Gastrocnemius medialis (tissue), 4 donors: ENCODE results near the gene TMEM200C. TPM values are rescaled to one million over a fixed set of nuclear protein-coding genes. Genes with fewer than 3 reads are reported as not detected.

Source experiments
- ATAC-seq, 2 donors: fragments of 150-250 bp; one replicate each; pipeline ENCODE4 v1.9.1; 2016
- DNase-seq, 2 donors: peaks; one replicate each; pipeline ENCODE4 v3.0.0-alpha.2; 2019
- H3K27ac ChIP-seq, 4 donors: fragments of 200-600 bp; sonication (generic); 1 replicate in 1 of 4; 2 replicates in 3 of 4; pipeline ENCODE4 v1.5.1; 2016 to 2018; ENCODE audit warnings: mild to moderate bottlenecking in 2 of 4, moderate library complexity in 1 of 4
- H3K27me3 ChIP-seq, 3 donors: fragments of 200-600 bp; sonication (generic) in 2 of 3; 1 replicate in 1 of 3; 2 replicates in 2 of 3; pipeline versions ENCODE4 v1.5.1 to v1.6.0; 2016 to 2019; ENCODE audit warnings: mild to moderate bottlenecking in 1 of 3, moderate library complexity in 1 of 3
- H3K36me3 ChIP-seq, 2 donors: fragments of 200-600 bp; sonication (generic) in 1 of 2; one replicate each; pipeline ENCODE4 v1.5.1; 2017 to 2018
- H3K4me1 ChIP-seq, 2 donors: fragments of 200-600 bp; sonication (generic) in 1 of 2; one replicate each; pipeline ENCODE4 v1.5.1; 2016 to 2017; ENCODE audit warnings: mild to moderate bottlenecking in 2 of 2
- H3K4me3 ChIP-seq, 4 donors: fragments of 200-600 bp; sonication (generic) in 3 of 4; 1 replicate in 1 of 4; 2 replicates in 3 of 4; pipeline ENCODE4 v1.5.1; 2016 to 2019; ENCODE audit warnings: mild to moderate bottlenecking in 2 of 4
- H3K9me3 ChIP-seq, 3 donors: fragments of 200-600 bp; sonication (generic) in 2 of 3; 1 replicate in 1 of 3; 2 replicates in 2 of 3; pipeline ENCODE4 v1.5.1; 2016 to 2019
- POLR2A ChIP-seq, 2 donors: fragments of 450-650 bp; IDR thresholded peaks; one replicate each; pipeline ENCODE4 v1.6.1; 2017; ENCODE audit warnings: antibody characterized with exemption in 2 of 2, mild to moderate bottlenecking in 2 of 2, moderate library complexity in 2 of 2
- in situ Hi-C, 4 donors: fragments of 200-750 bp; cut with MboI; loops; one replicate each; pipeline versions ENCODE4 v1.15.0 to v1.8.0; 2017; ENCODE audit warnings: low sequenced_read_pairs in 4 of 4
- intact Hi-C: fragments of 100-400 bp; cut with DNase I; formaldehyde crosslinking; loops from one replicate; pipeline ENCODE4 v1.15.1; 2023; ENCODE audit warnings: low total_unique reads
- total RNA-seq, 4 donors: library from RNA; depleted of rRNA; stranded (reverse); fragments of >200 nt; gene quantifications; one replicate each; pipeline versions ENCODE4 v1.1.0 to v1.2.3, GENCODE V29; 2016
- TF ChIP-seq, protein P1 (sequence below), 5 experiments: fragments of 450-650 bp in 3 of 5; fragments of 200-600 bp in 2 of 5; sonication (generic) in 2 of 5; IDR thresholded peaks in 4 of 5; conservative IDR thresholded peaks in 1 of 5; 1 replicate in 4 of 5; 2 replicates in 1 of 5; pipeline ENCODE4 v1.5.1; 2016 to 2019; ENCODE audit warnings: antibody characterized with exemption in 5 of 5, mild to moderate bottlenecking in 3 of 5, moderate library complexity in 3 of 5

Gene TMEM200C
- total RNA-seq, 4 donors from 2014 or later = 0.07 TPM; not detected in 3

DNA sequence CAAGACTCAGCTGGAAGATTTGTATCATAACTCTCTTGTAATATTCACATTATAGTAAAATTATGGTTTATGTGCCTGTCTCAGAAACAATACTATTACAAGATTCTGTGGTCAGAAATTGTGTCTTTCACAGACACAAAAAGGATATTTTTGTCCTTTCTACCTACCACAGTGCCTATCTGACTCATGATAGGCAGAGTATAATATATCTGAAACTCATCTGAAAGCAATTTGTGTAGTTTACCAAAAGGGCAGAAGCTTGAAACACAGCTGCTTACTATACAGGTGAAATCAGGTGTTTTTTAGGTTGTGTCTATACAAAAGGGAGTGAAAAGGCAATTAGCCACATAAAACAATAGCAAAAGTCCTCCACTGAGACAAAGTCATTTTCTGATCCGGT is 10.9 kb downstream of the TMEM200C start:
- H3K9me3 ChIP-seq = no peaks in the 10 kb centered on the region
- intact Hi-C loops = no loop called here
- no peaks in the 10 kb centered on the region for H3K36me3 ChIP-seq
- in situ Hi-C loops = loop anchor here (10.0 to 25.0 kb wide), 4 partner anchors 600 to 1003 kb away; no protein-coding TSS in a partner anchor
- no peak for TF ChIP-seq POLR2A (IDR thresholded peaks at IDR 0.05)
- TF ChIP-seq, protein P1, sequence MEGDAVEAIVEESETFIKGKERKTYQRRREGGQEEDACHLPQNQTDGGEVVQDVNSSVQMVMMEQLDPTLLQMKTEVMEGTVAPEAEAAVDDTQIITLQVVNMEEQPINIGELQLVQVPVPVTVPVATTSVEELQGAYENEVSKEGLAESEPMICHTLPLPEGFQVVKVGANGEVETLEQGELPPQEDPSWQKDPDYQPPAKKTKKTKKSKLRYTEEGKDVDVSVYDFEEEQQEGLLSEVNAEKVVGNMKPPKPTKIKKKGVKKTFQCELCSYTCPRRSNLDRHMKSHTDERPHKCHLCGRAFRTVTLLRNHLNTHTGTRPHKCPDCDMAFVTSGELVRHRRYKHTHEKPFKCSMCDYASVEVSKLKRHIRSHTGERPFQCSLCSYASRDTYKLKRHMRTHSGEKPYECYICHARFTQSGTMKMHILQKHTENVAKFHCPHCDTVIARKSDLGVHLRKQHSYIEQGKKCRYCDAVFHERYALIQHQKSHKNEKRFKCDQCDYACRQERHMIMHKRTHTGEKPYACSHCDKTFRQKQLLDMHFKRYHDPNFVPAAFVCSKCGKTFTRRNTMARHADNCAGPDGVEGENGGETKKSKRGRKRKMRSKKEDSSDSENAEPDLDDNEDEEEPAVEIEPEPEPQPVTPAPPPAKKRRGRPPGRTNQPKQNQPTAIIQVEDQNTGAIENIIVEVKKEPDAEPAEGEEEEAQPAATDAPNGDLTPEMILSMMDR (IDR thresholded peaks at IDR 0.05 in 4 of 5, conservative IDR thresholded peaks at IDR 0.05 in 1 of 5) = no peak
- no peaks in the 10 kb centered on the region for H3K4me1 ChIP-seq
- H3K27ac ChIP-seq = no peak overlapping the region
- H3K4me3 ChIP-seq = no peak overlapping the region
- no peak for DNase-seq
- H3K27me3 ChIP-seq = peaks cover 0 to under 1% (median 0%) of the 10 kb centered on the region in 3 donors
- no peak for ATAC-seq

DNA sequence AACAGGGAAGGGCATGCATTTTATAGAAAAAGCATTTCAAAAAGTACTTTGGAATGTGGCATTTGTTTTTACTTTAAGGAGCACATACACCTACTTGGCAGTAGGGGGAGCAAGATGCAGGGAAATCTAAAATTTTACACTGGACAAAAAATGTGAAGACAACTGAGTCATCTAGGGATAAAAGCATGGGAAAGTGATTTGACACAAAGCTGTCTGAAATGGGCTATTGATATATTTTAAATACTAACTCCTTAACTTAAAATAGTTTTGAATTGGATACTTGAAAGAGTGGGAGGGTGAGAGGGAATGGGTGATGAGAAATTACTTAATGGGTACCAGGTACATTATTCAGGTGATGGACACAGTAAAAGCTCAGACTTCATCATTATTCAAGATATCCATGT is 15.8 kb downstream of the TMEM200C start:
- Histone ChIP-seq H3K36me3 (no peaks in the 10 kb centered on the region), H3K4me1 (no peaks in the 10 kb centered on the region), H3K4me3 (no peak overlapping the region), H3K27ac (no peak overlapping the region), H3K27me3 (peaks cover 0 to 8% (median 0%) of the 10 kb centered on the region in 3 donors), H3K9me3 (no peaks in the 10 kb centered on the region)
- intact Hi-C loops (loop anchor here (5.0 kb wide), 1 partner anchor 603 kb away; no protein-coding TSS in a partner anchor), in situ Hi-C loops (loop anchor here (10.0 to 25.0 kb wide), 3 partner anchors 608 to 1008 kb away; no protein-coding TSS in a partner anchor)
- ATAC-seq = no peak
- DNase-seq = no peak
- TF ChIP-seq POLR2A (IDR thresholded peaks at IDR 0.05) = no peak
- TF ChIP-seq, protein P1 (IDR thresholded peaks at IDR 0.05 in 4 of 5, conservative IDR thresholded peaks at IDR 0.05 in 1 of 5) = peak in 3 of 5 experiments; percentile 43 to 63 (median 51)

DNA sequence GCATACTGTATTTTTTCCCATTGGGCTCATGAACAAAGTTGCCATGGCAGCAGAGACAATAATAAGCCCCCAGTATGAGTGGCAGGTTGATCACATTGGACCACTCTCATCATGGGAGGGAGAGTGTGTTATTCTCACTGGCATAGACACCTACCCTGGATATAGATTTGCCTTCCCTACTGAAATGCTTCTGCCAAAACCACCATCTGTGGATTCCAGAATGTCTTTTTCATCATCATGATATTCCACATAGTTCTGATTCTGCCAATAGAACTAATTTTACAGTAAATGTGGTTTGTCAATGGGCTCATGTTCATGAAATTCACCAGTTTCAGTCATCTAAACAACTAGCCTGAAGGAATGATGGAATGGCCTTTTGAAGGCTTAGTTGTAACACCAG is 18.4 kb downstream of the TMEM200C start:
- Histone ChIP-seq H3K4me3 (no peak overlapping the region), H3K9me3 (no peaks in the 10 kb centered on the region), H3K4me1 (no peaks in the 10 kb centered on the region), H3K36me3 (no peaks in the 10 kb centered on the region), H3K27ac (no peak overlapping the region), H3K27me3 (peaks cover 0 to 8% (median 0%) of the 10 kb centered on the region in 3 donors)
- in situ Hi-C loops (loop anchor here (10.0 to 25.0 kb wide), 3 partner anchors 610 to 1010 kb away; no protein-coding TSS in a partner anchor), intact Hi-C loops (loop anchor here (5.0 kb wide), 1 partner anchor 605 kb away; no protein-coding TSS in a partner anchor)
- DNase-seq (no peak), ATAC-seq (no peak)
- TF ChIP-seq, protein P1 (IDR thresholded peaks at IDR 0.05 in 4 of 5, conservative IDR thresholded peaks at IDR 0.05 in 1 of 5) = no peak
- no peak for TF ChIP-seq POLR2A (IDR thresholded peaks at IDR 0.05)

DNA sequence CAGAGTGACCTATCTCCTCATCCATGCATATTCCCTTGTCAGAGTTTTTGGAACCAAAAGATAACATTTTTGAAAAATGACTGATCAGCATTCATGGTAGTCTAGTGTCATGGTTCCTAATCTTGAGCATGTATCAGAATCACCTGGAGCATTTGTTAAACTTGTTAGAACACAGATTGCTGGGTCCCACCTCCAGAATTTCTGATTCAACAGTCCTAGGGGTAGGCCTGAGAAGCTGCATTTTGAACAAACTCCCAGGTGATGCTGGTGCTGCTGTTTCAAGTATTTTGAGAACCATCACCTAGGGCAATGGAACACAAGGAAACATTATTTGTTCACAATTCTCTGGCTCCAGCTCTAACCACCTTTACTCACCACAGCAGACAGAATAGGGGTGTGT is 21.0 kb downstream of the TMEM200C start:
- H3K9me3 ChIP-seq = no peaks in the 10 kb centered on the region
- TF ChIP-seq POLR2A (IDR thresholded peaks at IDR 0.05) = no peak
- TF ChIP-seq, protein P1 (IDR thresholded peaks at IDR 0.05 in 4 of 5, conservative IDR thresholded peaks at IDR 0.05 in 1 of 5) = no peak
- in situ Hi-C loops (loop anchor here in 1 of 4 donors (10.0 kb wide), 1 partner anchor 1010 kb away; no protein-coding TSS in a partner anchor), intact Hi-C loops (no loop called here)
- peaks cover 0 to 8% (median 0%) of the 10 kb centered on the region in 3 donors for H3K27me3 ChIP-seq
- H3K27ac ChIP-seq = no peak overlapping the region
- ATAC-seq (no peak), DNase-seq (no peak)
- H3K4me1 ChIP-seq = no peaks in the 10 kb centered on the region
- no peak overlapping the region for H3K4me3 ChIP-seq
- no peaks in the 10 kb centered on the region for H3K36me3 ChIP-seq
